GM23338 (cell line): ENCODE results near the gene B4GALNT1. TPM values are rescaled to one million over a fixed set of nuclear protein-coding genes. Genes with fewer than 3 reads are reported as not detected.

Experiments
- ATAC-seq: fragments of 200-7000 bp; cut with Tn5 transposase; 3 replicates; pipeline ENCODE4 v1.9.1; 2020
- DNase-seq: peaks from one replicate; pipeline ENCODE4 v3.0.0-alpha.2; 2015; ENCODE audit warnings: low spot score
- H2AFZ ChIP-seq: fragments of 200-600 bp; sonication (generic); 2 replicates; pipeline ENCODE4 v1.8.0; 2016; ENCODE audit warnings: antibody characterized with exemption, mild to moderate bottlenecking, moderate library complexity
- H3F3A ChIP-seq: fragments of 200-600 bp; sonication (generic); replicated peaks from 2 replicates; pipeline ENCODE4 v1.8.0; 2017; ENCODE audit warnings: antibody characterized with exemption, mixed run types, low read depth
- H3K27ac ChIP-seq: fragments of 200-600 bp; sonication (generic); 2 replicates; pipeline ENCODE4 v1.6.1; 2016; ENCODE audit warnings: low read depth
- H3K27me3 ChIP-seq: fragments of 200-600 bp; sonication (generic); 2 replicates; pipeline ENCODE4 v1.8.0; 2016; ENCODE audit warnings: mild to moderate bottlenecking, mixed run types, moderate library complexity; ENCODE audit not compliant: insufficient read depth
- H3K36me3 ChIP-seq: fragments of 200-600 bp; sonication (generic); 2 replicates; pipeline ENCODE4 v1.8.0; 2016; ENCODE audit warnings: mild to moderate bottlenecking; ENCODE audit not compliant: insufficient read depth
- H3K4me1 ChIP-seq: fragments of 200-600 bp; sonication (generic); 2 replicates; pipeline ENCODE4 v1.8.0; 2016; ENCODE audit warnings: mild to moderate bottlenecking, moderate library complexity; ENCODE audit not compliant: insufficient read depth
- H3K4me2 ChIP-seq: fragments of 200-600 bp; sonication (generic); 2 replicates; pipeline ENCODE4 v1.7.1; 2017; ENCODE audit warnings: mixed run types
- H3K4me3 ChIP-seq: fragments of 200-600 bp; sonication (generic); 2 replicates; pipeline ENCODE4 v1.6.1; 2016; ENCODE audit warnings: mixed run types
- H3K79me2 ChIP-seq: fragments of 200-600 bp; sonication (generic); replicated peaks from 2 replicates; pipeline ENCODE4 v1.8.0; 2017; ENCODE audit warnings: mild to moderate bottlenecking; ENCODE audit not compliant: insufficient read depth
- H3K9me2 ChIP-seq: fragments of 200-600 bp; sonication (generic); 2 replicates; pipeline ENCODE4 v1.8.0; 2017; ENCODE audit not compliant: insufficient read depth
- H4K20me1 ChIP-seq: fragments of 200-600 bp; sonication (generic); replicated peaks from 2 replicates; pipeline ENCODE4 v1.8.0; 2017; ENCODE audit warnings: mild to moderate bottlenecking; ENCODE audit not compliant: insufficient read depth
- H3K27ac Mint-ChIP-seq: 2 replicates; pipeline ENCODE4 v1.8.0; 2020; ENCODE audit warnings: inconsistent platforms, mild to moderate bottlenecking, moderate library complexity, mixed read lengths
- H3K27me3 Mint-ChIP-seq: 3 replicates; pipeline ENCODE4 v1.8.0; 2022; ENCODE audit warnings: low read depth, mild to moderate bottlenecking, moderate library complexity, mixed read lengths, inconsistent platforms; ENCODE audit not compliant: insufficient read depth, poor library complexity
- H3K36me3 Mint-ChIP-seq: 3 replicates; pipeline ENCODE4 v1.8.0; 2021; ENCODE audit warnings: low read depth, mild to moderate bottlenecking, inconsistent platforms, moderate library complexity, mixed read lengths
- H3K4me1 Mint-ChIP-seq: 3 replicates; pipeline ENCODE4 v1.8.0; 2020; ENCODE audit warnings: mild to moderate bottlenecking, inconsistent platforms, mixed read lengths
- H3K4me3 Mint-ChIP-seq: 3 replicates; pipeline ENCODE4 v1.8.0; 2021; ENCODE audit warnings: moderate library complexity, mild to moderate bottlenecking, inconsistent platforms, mixed read lengths
- H3K9me3 Mint-ChIP-seq: 3 replicates; pipeline ENCODE4 v1.8.0; 2020; ENCODE audit warnings: moderate library complexity, mild to moderate bottlenecking, inconsistent platforms, mixed read lengths
- CREB1 ChIP-seq: fragments of 250-450 bp; sonication (Bioruptor Pico); IDR thresholded peaks from 2 replicates; pipeline ENCODE4 v1.5.0; 2020; ENCODE audit warnings: low read depth, mild to moderate bottlenecking, moderate library complexity
- EZH2 ChIP-seq: fragments of 200-600 bp; sonication (generic); IDR thresholded peaks from one replicate; pipeline ENCODE4 v1.8.0; 2017; ENCODE audit warnings: antibody characterized with exemption, mild to moderate bottlenecking, low read depth; ENCODE audit not compliant: unreplicated experiment
- STAT1 ChIP-seq: IDR thresholded peaks from one replicate; pipeline ENCODE4 v1.6.1; 2016; ENCODE audit warnings: antibody characterized with exemption; ENCODE audit not compliant: unreplicated experiment
- ZNF114 ChIP-seq: fragments of 250-450 bp; sonication (Bioruptor Pico); IDR thresholded peaks from 2 replicates; pipeline ENCODE4 v1.5.0; 2020; ENCODE audit warnings: mild to moderate bottlenecking, moderate library complexity
- ZNF331 ChIP-seq: fragments of 250-450 bp; sonication (Bioruptor Pico); IDR thresholded peaks from 2 replicates; pipeline ENCODE4 v1.5.0; 2020; ENCODE audit warnings: low read depth, mild to moderate bottlenecking, moderate library complexity
- polyA plus RNA-seq: library from polyadenylated mRNA; unstranded; fragments of >200 nt; fragmentation: Nextera tagmentation; extraction: Ambion mirVana; gene quantifications from 2 replicates; pipeline ENCODE4 v1.2.1, GENCODE V29; 2016
- total RNA-seq: library from RNA; depleted of rRNA; stranded (reverse); fragments of >200 nt; shearing (Covaris generic); gene quantifications from 2 replicates; pipeline ENCODE4 v1.2.3, GENCODE V29; 2014
- TF ChIP-seq, protein P1 (sequence below): IDR thresholded peaks from one replicate; pipeline ENCODE4 v1.6.1; 2018; ENCODE audit warnings: antibody characterized with exemption; ENCODE audit not compliant: unreplicated experiment

Gene B4GALNT1
- total and polyA plus RNA-seq, 2 experiments from 2014 or later: 1.3 to 2.4 TPM

DNA sequence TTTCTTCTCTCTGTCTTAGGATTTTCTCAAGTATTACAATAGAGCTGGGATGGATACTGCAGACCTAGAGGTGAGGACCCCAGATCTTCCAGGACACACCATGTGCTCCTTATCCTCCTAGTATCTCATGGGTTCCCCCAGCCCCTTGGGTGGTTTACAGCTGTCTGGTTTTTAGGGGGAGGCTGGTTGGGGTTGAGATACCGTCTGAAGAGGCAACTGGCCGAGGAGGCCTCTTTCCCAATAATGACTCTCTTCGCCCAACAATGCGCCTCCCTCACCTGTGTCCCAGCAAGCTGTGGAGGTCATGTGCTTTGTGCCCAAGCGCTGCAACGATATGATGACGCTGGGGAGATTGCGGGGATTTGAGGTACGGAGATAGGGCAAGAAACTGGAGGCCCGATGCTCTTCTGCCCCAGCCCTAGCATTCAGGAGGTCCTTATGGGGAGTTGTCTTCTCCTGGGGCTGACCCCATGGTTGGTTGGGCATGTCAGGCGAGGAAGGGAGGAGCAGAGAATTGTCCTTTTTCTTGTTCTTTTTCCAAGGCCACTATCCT lies 18.0 kb downstream of the B4GALNT1 start:
- Histone ChIP-seq H3K27me3 (peaks cover 95% of the 10 kb centered on the region), H3K9me2 (no peaks in the 10 kb centered on the region), H2AFZ (no peak overlapping the region), H3F3A (0 out of 2 replicates have a peak, but pooled peaks cover 9% of the 10 kb centered on the region), H3K79me2 (no peaks in the 10 kb centered on the region), H3K27ac (no peak overlapping the region), H3K4me3 (no peak overlapping the region), H4K20me1 (no peaks in the 10 kb centered on the region; the same call in 1 of the 2 replicates), H3K4me1 (peaks cover 28% of the 10 kb centered on the region; the same call in 1 of the 2 replicates), H3K4me2 (no peak overlapping the region), H3K36me3 (peaks cover 4% of the 10 kb centered on the region; the same call in 1 of the 2 replicates)
- Mint-ChIP-seq H3K4me1 (peaks cover 26% of the 10 kb centered on the region), H3K36me3 (peaks cover 20% of the 10 kb centered on the region; the same call in 1 of the 3 replicates), H3K27ac (no peak overlapping the region), H3K9me3 (no peaks in the 10 kb centered on the region), H3K27me3 (peaks cover 87% of the 10 kb centered on the region), H3K4me3 (no peak overlapping the region)
- no peak for TF ChIP-seq STAT1
- peak; percentile 15 for TF ChIP-seq EZH2
- no peak for DNase-seq
- ATAC-seq: no peak

DNA sequence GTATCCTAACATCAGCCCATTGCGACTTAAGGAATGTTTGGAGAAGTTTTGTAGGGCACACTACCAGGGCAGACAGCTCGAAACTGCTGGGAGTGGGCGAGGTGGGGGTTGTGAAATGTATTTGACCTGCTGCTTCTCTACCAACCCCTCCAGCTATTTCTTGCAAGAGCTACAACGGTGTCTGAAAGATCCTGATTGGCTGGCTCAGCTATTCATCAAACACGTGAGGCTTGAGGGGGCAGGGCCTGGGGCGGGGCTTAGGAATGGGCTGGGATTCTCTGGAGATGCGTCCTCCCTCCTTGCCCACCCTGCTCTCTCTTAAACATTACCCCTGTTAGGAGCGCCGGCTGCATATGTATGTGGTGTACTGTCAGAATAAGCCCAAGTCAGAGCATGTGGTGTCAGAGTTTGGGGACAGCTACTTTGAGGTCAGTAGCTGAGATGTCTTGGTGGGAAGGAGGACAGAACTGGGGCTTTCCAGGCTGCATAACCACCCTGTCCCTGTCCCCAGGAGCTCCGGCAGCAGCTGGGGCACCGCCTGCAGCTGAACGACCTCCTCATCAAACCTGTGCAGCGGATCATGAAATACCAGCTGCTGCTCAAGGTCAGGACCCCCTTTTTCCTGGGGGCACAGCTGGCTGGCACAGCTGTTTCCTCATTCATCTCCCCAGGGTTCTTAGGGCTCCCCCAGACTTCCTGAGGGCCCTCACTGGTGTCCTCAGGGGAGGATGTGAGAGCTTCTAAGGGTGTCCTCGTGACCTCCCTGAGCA lies 18.6 kb downstream of the B4GALNT1 start:
- Histone ChIP-seq H4K20me1 (no peaks in the 10 kb centered on the region; the same call in 1 of the 2 replicates), H2AFZ (no peak overlapping the region), H3K27me3 (peaks cover 95% of the 10 kb centered on the region), H3K4me2 (peak overlapping the region; percentile 68), H3K36me3 (peaks cover 4% of the 10 kb centered on the region; the same call in 1 of the 2 replicates), H3K27ac (no peak overlapping the region), H3F3A (peaks cover 8% of the 10 kb centered on the region; the same call in 1 of the 2 replicates), H3K79me2 (no peaks in the 10 kb centered on the region), H3K4me3 (peak overlapping the region; percentile 39; the same call in 1 of the 2 replicates), H3K9me2 (no peaks in the 10 kb centered on the region), H3K4me1 (peaks cover 28% of the 10 kb centered on the region; the same call in 1 of the 2 replicates)
- TF ChIP-seq, protein P1, sequence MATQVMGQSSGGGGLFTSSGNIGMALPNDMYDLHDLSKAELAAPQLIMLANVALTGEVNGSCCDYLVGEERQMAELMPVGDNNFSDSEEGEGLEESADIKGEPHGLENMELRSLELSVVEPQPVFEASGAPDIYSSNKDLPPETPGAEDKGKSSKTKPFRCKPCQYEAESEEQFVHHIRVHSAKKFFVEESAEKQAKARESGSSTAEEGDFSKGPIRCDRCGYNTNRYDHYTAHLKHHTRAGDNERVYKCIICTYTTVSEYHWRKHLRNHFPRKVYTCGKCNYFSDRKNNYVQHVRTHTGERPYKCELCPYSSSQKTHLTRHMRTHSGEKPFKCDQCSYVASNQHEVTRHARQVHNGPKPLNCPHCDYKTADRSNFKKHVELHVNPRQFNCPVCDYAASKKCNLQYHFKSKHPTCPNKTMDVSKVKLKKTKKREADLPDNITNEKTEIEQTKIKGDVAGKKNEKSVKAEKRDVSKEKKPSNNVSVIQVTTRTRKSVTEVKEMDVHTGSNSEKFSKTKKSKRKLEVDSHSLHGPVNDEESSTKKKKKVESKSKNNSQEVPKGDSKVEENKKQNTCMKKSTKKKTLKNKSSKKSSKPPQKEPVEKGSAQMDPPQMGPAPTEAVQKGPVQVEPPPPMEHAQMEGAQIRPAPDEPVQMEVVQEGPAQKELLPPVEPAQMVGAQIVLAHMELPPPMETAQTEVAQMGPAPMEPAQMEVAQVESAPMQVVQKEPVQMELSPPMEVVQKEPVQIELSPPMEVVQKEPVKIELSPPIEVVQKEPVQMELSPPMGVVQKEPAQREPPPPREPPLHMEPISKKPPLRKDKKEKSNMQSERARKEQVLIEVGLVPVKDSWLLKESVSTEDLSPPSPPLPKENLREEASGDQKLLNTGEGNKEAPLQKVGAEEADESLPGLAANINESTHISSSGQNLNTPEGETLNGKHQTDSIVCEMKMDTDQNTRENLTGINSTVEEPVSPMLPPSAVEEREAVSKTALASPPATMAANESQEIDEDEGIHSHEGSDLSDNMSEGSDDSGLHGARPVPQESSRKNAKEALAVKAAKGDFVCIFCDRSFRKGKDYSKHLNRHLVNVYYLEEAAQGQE: no peak
- TF ChIP-seq ZNF114 (CRISPR knock-in tag) (no peak), ZNF331 (CRISPR knock-in tag) (no peak), CREB1 (CRISPR knock-in tag) (peak; percentile 26; the same call in 1 of the 2 replicates)
- Mint-ChIP-seq H3K4me1 (peaks cover 31% of the 10 kb centered on the region), H3K9me3 (no peaks in the 10 kb centered on the region), H3K4me3 (no peak overlapping the region; the same call in 2 of the 3 replicates), H3K27ac (no peak overlapping the region), H3K27me3 (peaks cover 81% of the 10 kb centered on the region), H3K36me3 (peaks cover 20% of the 10 kb centered on the region; the same call in 1 of the 3 replicates)
- ATAC-seq: peak; percentile 24
- DNase-seq: peak; percentile 89
